Activated CD4-positive, alpha-beta T cell treated with anti-CD3 and anti-CD28 coated beads, Interleukin-2, Interleukin-4, amounts not matched to agents 100 ng/mL and 50 ng/mL, durations not matched to agents 16 hours and 8 hours (primary cell): ENCODE data around the gene ZCCHC10.
"Not testable (repeated sequence)": the region's sequence is repeated elsewhere in the genome, so short reads cannot be mapped to it uniquely, and the experiment has no call there.

Experiments
- DNase-seq: peaks from one replicate; pipeline ENCODE4 v3.0.0-alpha.2; 2020; ENCODE audit warnings: low spot score

The ZCCHC10 gene

GRCh38 chr5:133041910-133042309 is 15.6 kb upstream of the ZCCHC10 start:
- no peak for DNase-seq

- no peak for DNase-seq
Observed at GRCh38 chr5:133041157-133041784, 14.9 kb upstream of the ZCCHC10 start.

- DNase-seq: not testable (repeated sequence)
Observed at GRCh38 chr5:133036677-133037076, 10.3 kb upstream of the ZCCHC10 start.

GRCh38 chr5:133035224-133035623 is 8.9 kb upstream of the ZCCHC10 start:
- DNase-seq: no peak

- DNase-seq: no peak
Observed at GRCh38 chr5:133034064-133034463, 7.7 kb upstream of the ZCCHC10 start.

GRCh38 chr5:133032852-133033742 is 6.7 kb upstream of the ZCCHC10 start:
- DNase-seq: no peak

- DNase-seq: no peak
Observed at GRCh38 chr5:133030343-133031005, 4.1 kb upstream of the ZCCHC10 start.

GRCh38 chr5:133029416-133029815 is 3.1 kb upstream of the ZCCHC10 start:
- DNase-seq: no peak

- no peak for DNase-seq
Observed at GRCh38 chr5:133026664-133027153, 360 bp upstream of the ZCCHC10 start.

- not testable (repeated sequence) for DNase-seq
Observed at GRCh38 chr5:133019471-133019870, 6.9 kb downstream of the ZCCHC10 start.

- DNase-seq: no peak
Observed at GRCh38 chr5:133017964-133018363, 8.4 kb downstream of the ZCCHC10 start.

GRCh38 chr5:133015466-133015865 is 10.9 kb downstream of the ZCCHC10 start:
- DNase-seq: no peak

- not testable (repeated sequence) for DNase-seq
Observed at GRCh38 chr5:133008455-133008854, 17.9 kb downstream of the ZCCHC10 start.

GRCh38 chr5:133006653-133007052 is 19.7 kb downstream of the ZCCHC10 start:
- DNase-seq: no peak

- no peak for DNase-seq
Observed at GRCh38 chr5:132999246-132999645, 27.1 kb downstream of the ZCCHC10 start.

- no peak for DNase-seq
Observed at GRCh38 chr5:132998556-132998955, 27.8 kb downstream of the ZCCHC10 start.

GRCh38 chr5:132996307-132996706 is 30.0 kb downstream of the ZCCHC10 start:
- no peak for DNase-seq

- no peak for DNase-seq
Observed at GRCh38 chr5:132987531-132988408, 38.6 kb downstream of the ZCCHC10 start.

- not testable (repeated sequence) for DNase-seq
Observed at GRCh38 chr5:132982971-132983370, 43.4 kb downstream of the ZCCHC10 start.

GRCh38 chr5:132981288-132981687 is 45.1 kb downstream of the ZCCHC10 start:
- DNase-seq: no peak

- no peak for DNase-seq
Observed at GRCh38 chr5:132979976-132980375, 46.4 kb downstream of the ZCCHC10 start.
